Uterus (tissue), 2 donors: ENCODE results near the gene MED25.

Source experiments
- CTCF ChIP-seq, 4 experiments: fragments of 200-600 bp in 2 of 4; fragments of 450-650 bp in 2 of 4; sonication (generic) in 2 of 4; IDR thresholded peaks; one replicate each; pipeline ENCODE4 v1.5.1; 2016 to 2019; ENCODE audit warnings: antibody characterized with exemption in 4 of 4, mild to moderate bottlenecking in 2 of 4, moderate library complexity in 1 of 4
- POLR2A ChIP-seq, 2 donors: fragments of 450-650 bp; IDR thresholded peaks; one replicate each; pipeline ENCODE4 v1.6.1; 2016; ENCODE audit warnings: antibody characterized with exemption in 2 of 2, mild to moderate bottlenecking in 1 of 2, moderate library complexity in 1 of 2

GRCh38 chr19:49771674-49772139 is 46.4 kb upstream of the MED25 start:
- no peak for TF ChIP-seq CTCF (IDR thresholded peaks at IDR 0.05)
- no peak for TF ChIP-seq POLR2A (IDR thresholded peaks at IDR 0.05)
